Measurements from ENCODE around the gene TSPAN9.
A peak's percentile ranks its signal among the peaks of the same experiment; 100 is the strongest.

TSPAN9 gene

DNA sequence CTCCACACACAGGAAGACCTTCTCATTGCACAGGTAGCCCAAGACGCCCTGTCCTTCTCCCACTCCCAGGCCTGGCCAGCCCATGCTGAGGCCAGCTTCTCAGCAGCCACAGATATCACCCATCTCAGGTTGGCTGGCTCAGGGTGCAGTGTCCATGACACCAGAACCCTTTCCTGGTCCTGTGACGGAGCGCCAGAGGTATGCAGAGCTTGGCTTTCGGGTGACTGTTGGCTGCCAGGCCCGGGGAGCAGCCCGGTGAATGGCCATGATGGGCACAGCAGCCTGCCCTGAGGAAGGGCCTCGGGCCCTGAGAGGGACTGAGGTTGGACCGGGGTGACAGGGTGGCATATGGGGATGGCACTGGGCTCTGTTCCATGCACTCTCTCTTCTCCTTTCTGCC lies 173.4 kb downstream of the TSPAN9 start:
- no peak for DNase-seq (ENCODE audit: low spot score)

DNA sequence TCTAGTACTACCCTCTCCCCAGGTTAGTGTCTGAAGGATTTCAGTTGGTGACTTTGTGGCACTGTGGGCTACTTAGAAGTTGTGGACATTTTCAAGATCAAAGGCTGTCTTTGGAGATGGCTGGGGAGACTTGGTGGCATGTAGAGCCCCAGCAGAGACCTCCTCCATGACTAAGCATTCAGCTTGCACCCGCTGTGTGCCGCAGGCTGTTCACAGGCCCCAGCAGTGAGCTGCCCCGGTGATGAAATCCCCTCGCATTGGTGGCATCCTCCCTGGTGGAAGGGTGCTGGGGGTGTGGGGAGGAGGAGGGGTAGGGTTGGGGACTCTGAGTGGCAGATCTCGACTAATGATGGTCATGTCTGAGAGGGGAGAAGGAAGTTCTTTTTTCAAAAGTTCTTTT lies 173.9 kb downstream of the TSPAN9 start:
- no peak for DNase-seq (ENCODE audit: low spot score)

DNA sequence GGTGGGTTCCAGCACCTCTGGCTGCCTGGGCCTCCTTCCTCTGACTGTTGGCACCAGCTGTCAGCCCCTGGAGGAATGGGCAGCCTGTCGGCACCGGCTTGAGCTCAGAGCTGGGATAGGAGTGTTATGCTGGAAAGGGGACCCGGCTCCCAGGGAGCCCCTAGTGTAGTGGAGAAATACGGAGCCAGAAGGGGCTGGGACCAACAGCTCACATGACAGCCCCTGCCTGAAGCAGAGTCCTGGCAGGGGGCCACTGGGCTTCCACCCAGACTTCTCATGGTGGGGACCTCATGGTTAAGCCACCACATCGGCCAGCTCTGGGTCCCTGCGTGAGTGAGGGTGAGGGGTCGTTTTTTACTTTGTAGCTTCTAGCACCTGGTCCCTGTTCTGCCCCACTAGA lies 174.5 kb downstream of the TSPAN9 start:
- no peak for DNase-seq (ENCODE audit: low spot score)

DNA sequence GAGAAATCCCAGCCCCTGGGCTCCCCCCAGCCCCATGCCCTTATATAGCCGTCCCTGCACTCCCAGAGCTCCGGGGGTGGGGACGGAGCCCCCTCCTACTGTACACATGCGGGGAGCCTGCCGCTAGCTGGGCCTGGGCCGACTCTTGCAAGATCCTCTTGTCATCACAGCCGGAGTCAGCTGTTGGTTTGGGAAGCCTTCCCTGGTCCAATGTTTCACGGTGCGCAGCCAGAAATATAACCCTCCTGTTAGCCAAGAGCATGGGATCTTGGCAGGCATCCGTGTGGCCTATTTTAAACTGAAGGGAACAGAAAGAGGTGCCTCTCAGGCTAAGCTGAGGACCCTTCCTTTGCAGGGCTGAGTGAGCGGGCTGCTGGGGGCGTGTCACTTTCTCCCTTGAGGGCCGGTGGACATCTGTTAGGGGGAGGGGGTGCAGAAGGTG lies 175.3 kb downstream of the TSPAN9 start:
- peak; percentile 69 for DNase-seq (ENCODE audit: low spot score)

DNA sequence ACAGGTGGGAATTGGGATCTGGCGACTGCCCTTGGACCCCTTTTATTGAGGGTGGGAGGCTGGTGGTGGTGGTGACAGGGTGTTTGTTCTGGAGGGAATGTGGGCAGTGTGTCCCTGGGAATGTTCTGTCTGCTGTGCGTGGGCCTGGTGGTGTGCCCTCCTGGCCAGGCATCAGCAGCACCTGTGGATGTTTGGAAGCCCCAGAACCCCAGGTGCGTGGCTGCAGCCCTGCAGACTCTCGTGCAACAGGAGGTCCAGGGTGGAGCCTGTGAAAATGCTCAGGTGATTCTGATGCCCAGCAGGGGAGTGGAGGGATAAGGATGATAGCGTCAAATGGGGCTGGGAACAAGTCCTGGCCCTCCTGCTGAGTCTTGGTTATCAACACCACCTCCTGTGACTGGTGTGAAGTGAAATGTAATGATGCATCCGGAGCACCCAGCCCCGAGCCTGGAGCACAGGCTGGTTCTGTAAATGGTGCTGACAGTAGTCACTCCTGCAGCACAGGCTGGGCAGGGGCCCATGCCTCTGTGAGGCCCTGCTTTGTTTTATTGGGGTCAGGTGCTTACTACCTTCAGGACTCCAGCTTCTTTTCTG lies 176.6 kb downstream of the TSPAN9 start:
- no peak for DNase-seq (ENCODE audit: low spot score)

DNA sequence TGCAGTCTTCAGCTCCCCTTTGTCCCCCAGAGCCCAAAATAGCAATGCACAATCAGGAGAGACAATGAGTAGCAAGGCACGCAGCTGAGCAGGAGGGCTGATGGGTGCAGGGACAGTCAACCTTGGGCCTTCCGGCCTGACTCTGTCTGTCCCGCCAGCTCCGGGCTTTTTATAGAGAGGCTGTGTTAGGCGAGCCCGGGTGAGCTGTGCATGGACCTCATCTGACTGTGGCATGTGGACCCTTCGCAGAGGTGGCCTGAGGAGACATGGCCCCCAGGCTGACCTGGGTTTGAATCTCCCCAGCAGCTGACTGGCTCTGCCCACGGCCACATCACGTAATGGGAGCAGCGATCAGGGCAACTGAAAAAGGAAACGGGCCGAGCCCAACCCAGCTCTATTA lies 177.9 kb downstream of the TSPAN9 start:
- DNase-seq (ENCODE audit: low spot score), result no peak

DNA sequence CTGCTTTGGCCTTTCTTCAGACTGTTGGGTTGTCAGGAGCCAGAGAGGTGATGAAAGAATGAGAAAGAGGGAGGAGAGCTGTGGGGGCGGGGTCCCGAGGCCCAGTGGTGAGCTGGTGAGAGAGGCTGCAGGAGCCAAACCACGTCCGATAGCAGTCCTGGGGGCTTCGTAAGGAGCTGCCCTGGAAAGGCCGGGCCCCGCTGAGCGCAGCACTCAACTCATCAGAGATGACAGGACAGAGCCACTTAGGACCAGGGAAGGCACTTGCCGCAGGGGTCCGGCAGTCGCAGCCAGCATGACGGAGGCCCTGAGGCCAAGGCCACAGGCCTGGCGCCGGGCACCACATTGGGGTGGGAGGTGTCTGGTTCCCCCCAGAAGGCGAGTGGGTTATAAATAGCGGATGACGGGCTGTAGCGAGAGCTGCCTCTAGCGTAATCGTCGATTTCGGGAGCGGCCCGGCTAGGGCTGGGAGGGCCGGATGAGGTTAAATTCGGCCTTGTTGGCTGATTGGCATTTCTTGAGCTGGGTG lies 179.0 kb downstream of the TSPAN9 start:
- DNase-seq (ENCODE audit: low spot score), result no peak

DNA sequence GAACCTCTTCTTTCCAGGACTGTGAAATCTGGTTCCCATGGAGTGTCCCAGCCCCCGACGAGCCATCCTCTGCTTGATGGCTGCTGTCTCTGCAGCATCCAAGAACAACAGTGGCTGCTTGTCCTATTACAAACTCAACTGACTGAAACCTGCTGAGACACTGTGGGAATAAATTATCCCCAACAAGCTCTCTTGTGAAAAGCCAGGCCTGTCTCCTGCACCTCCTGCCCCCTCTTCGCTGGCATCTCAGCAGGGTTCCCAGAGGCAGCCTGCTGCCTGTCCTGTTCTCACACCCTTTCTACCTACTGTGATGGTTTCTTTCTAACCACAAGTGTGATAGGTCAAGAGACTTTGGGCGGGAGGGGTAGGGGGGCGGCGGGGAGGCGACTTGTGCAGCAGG lies 180.2 kb downstream of the TSPAN9 start:
- DNase-seq (ENCODE audit: low spot score), result no peak

DNA sequence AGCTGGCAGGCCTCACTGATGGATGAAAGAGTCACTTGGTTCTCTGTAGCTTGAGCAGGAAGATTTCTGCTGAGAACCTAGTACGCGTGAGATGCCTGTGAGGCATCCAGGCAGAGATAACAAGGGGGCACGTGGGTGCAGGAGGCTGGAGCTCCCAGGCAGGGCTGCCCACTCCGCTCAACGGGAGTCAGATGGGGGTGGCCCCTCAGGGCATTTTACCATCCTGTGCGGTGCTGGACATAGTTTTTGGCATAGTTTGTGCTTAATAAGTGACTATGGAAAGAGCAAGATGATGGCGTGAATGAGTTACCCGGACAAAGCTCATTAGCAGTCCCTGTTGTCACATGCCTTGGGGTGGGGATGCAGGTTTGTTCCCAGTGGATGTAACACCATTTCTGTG lies 182.8 kb downstream of the TSPAN9 start:
- DNase-seq (ENCODE audit: low spot score), result no peak

DNA sequence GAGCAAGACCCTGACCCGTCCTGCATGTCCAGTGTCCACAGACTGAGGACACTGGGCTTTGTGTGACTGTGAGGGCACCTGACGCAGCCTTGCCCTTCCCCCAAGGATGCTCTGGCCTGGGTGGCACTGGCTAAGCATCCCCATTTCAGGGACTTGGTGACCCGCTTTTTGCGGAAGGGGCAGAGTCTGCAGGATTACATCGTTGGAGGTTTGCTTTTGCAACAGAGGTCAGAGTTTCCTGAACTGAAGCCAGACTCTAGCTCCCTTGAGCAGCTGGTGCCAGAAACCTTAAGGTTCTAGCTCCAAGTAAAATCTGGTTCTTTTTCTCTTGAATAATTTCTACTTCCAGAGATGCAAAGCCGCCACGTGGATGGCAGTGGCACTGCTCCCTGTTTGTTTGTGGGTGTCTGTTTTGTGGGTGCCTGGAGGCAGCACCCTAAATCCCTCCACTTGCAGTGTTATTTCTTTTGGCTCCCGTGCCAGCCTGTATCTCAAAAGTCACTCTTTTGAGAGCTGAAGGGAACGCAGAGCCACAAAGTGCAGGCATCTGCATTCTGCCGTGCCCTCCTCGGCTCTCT lies 184.7 kb downstream of the TSPAN9 start:
- no peak for DNase-seq (ENCODE audit: low spot score)

DNA sequence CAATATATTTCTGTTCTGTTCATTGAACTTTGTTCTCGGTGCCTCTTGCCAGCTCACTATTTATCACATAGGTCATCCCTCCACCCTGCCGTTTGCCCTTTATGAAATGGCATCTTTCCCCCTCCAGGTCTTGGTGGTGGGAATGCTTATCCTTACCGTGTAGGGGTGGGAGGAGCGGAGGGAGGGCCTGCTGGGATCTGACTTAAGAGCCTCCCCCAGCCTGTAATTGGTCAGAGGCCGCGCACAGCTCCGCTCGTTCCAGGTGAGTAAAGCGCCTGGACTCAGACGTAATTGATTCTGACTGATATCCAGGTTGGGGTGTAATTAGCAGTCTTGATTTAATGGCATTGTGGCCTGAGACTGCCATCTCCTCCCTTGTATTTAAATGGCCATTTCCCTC lies 185.3 kb downstream of the TSPAN9 start:
- DNase-seq (ENCODE audit: low spot score), result no peak

DNA sequence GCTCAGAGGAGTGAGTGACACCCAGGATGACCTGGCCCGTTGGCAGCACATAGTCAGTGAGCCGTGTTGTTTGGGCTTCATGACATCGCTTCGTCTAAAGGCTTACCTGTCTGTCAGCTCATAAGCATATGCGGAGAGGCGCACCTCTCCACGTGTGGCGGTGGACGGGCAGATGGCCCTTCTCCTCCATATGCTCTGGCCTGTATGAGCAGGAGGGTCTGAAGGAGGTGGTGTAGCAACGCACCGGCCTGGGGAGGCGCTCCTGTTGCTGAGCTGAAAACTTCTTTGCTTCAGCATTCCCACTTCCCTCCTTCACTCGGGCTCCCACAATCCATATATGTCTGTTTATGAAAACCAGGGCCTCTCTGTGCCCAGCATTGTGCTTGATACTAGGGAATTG lies 186.1 kb downstream of the TSPAN9 start:
- DNase-seq (ENCODE audit: low spot score), result no peak

DNA sequence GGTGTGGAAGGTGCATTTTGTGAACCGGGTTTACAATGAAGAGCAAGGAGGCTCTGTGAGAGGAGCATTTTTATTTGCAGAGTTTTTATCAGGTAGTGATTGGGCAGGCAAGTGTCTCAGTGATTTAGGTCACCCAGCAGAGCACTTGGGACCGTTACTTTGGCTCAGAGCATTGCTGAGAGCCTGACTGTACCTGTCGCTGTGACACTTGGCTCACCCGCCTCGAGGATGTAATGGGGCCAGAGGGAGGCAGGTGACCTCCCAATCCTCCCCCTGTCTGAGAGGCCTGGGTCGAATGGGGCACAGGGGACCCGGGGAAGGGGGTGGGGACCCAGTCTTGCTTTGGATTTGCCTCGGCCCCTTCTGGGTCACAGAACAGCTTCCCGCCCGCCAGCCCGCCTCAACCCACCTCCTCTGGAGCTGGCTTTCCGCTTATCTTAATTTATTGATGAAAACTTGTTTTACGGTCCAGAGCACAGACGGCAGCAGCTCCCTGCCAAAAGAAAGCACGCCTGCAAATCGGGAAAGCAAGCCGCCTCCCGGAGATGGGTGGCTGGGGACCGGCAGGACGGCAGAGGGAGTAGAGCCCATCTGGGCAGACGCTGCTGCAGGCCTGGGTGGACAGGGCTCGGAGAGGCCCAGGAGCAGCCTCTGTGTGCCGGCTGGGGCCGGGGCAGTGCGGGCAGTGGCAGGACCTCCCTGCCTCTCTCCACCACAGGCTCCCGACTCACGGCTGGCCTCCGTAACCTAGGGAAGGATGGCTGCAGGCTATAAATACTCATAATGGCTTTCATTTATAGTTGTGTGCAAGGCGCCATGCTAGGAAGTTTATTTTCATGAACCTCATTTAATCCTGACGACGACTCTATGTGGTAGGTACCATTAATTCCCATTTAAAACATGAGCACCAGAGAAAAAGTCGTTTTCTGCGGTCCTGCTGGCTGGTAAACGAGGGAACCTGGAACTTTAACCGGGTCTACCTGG lies 187.1 kb downstream of the TSPAN9 start:
- no peak for DNase-seq (ENCODE audit: low spot score)

DNA sequence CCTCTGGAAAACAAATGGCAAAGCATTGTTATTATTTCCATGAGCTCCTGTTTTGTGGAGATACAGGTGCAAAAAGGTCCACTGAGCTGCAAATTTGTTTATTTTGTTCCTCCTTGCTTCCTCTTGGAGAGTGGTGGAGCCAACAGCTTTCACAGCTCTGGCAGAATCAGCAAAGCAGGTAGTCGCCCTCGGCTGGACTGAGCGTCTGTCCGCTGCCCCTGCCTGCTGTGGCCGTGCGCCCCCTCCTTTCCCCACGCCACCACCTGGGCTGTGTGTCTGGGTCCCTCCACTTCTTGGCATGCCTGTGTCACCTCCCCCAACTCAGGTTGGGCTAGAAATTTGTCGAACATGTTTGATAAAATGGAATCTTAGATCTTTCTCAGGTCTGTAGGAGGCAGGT lies 188.2 kb downstream of the TSPAN9 start:
- DNase-seq (ENCODE audit: low spot score), result no peak

DNA sequence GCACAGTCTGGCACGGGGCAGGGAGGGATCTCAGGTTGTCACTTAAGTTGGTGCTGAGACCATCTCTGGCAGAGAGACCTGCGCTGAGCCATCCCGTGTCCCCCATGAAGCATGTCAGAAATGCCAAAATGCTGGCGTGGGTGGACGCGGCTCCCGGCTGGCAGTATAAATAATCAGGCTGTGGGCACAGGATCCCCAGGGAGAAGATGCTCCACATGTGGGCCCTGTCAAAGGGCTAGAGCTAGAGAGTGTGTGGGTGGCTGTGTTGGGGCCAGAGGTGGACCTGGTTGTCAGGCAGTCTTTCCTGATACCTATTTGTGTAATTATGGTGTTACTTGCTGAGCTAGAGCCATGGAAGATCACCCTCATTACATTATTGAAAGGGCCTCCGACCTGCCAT lies 189.5 kb downstream of the TSPAN9 start:
- DNase-seq (ENCODE audit: low spot score), result no peak

DNA sequence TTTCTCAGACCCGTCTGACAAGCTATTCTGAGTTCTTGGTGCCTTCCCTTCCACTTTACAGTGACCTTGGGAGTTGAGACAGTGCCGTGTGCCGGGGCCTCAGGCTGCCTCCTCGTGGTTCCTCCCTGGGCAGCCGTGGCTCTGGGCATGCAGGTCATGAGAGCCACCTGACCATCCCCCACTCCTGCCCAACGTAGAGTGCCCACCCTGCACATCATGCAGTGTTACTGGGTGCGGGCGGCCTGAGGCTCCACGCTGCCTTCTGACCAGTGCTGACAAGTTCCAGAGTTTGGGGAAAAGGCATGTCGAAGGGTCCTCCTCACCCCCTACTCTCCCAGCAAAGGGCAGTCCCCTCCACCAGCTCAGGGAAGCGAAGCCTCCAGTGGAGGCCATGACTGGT lies 190.5 kb downstream of the TSPAN9 start:
- no peak for DNase-seq (ENCODE audit: low spot score)

DNA sequence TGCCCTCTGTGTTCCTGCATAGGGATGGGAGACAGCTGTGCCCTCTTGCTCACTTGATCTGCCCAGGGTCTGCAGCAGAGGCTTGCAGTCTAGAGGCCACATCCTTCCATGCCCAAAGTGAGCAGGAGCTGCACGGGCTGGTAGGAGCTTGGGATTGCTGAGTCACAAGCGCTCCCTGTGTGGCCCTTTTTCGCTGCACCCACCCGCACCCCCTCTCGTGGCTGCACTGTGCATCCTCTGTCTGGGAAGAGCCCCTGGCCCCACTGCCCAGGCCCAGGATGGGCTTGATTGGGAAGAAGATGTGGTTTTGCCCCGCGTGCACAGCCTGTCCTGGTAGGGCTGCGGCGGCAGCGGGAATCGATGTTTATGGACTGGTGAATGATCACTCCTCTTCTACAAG lies 192.4 kb downstream of the TSPAN9 start:
- no peak for DNase-seq (ENCODE audit: low spot score)

DNA sequence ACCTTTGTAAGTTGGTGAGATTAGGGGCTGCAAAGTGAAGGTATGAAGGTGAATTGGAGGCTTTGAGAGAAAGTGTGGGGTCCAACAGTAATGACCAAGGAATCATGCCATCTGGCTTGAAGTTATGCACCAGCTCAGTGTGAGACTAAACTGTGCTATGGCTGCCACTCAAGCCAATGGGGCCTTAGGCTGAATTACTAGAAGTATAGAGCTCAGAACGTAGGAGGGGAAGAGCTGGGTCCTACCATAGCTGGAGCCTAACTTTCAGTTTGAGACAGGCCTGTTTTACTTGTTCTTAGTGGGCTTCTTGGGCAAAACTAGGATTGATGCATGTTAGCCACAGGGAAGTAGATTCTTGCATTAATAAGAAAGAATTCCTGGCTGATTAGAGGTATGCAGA lies 194.0 kb downstream of the TSPAN9 start:
- DNase-seq (ENCODE audit: low spot score), result no peak

DNA sequence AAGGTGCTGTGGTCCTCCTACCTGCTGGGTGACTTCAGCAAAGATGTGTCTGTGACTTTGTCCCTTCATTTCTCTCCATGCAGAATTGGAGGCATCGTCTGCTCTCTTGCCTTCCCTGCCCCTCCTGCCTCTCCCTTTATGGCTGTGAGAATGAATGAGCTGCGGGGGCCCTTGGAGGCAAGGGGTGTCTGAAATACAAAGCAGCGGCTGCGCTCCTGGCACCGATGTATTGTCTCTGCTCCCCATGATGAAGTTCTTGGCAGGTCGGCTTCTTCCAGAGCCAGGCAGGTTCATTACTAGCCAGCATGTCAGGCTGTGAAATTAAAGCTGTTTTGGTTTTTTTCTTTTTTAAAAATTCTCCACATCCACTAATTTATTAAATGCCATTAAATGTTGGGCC lies 194.5 kb downstream of the TSPAN9 start:
- no peak for DNase-seq (ENCODE audit: low spot score)

DNA sequence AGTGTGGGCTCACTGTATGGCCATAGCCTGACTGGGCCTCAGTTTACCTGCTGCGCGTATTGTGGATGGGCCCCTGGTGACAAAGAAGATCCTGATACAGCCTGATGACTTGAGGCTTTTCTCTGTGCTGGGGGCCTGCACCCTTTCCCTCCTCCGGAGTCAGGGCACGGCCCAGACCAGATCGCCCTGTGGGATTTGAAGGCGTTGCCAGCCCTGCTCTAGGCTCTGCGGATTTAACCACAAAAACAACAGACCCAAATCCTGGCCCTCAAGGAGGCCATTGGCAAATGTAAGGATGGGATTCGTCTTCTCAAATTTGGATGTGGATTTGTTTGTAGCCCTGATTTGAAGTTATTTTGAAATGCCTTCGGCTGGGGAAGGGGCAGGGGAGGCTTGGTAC lies 195.8 kb downstream of the TSPAN9 start:
- DNase-seq (ENCODE audit: low spot score), result no peak

DNA sequence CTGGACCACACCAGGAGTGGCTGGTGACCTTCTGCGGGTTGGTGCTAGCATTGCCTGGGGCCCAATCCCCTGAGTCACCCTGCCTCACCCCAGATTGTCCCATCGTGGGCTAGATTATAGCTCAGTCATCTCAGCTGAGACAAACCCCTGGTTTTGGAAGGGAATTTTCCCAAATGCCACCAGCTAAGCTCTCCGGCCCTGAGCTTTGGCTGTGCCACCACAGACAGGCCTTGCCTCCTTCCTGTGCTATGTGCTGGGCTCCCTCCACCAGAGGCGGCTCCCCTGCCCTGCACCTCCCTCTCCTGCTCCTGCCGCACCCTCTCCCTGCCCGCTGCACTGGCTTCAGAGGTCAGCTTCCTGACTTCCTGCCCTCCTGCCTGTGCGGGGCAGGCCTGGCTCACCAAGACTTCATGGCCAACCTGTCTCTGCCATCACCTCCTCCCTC lies 196.3 kb downstream of the TSPAN9 start:
- peak; percentile 51 for DNase-seq (ENCODE audit: low spot score)

DNA sequence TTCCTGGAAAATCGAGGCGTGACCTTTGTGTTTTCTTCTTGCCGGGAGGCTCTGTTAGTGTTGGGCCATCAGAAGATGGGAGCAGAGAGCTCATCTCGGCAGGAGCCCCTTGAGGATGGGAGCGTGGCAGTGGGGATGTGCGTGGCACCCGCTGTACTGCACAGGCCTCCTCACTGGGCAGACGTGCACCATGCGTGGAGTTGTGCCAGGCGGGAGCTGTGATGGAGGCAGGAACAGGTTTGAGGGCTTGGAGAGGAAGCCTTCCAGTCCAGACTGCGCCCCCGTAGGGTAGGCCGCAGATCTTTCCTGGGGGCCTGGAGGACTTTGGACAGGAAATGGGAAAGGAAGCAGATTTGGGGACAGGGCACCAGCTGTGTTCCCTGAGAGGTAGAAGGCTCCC lies 197.5 kb downstream of the TSPAN9 start:
- DNase-seq (ENCODE audit: low spot score), result no peak

All from AG08395 (cell line).